Fibroblast of skin of right biceps (primary cell): Measurements from ENCODE around the gene PRKG2.
"Not testable (repeated sequence)": the region's sequence is repeated elsewhere in the genome, so short reads cannot be mapped to it uniquely, and the experiment has no call there.

Experiments
- DNase-seq: peaks from one replicate; pipeline ENCODE4 v3.0.0-alpha.2; 2013

PRKG2 gene

DNA sequence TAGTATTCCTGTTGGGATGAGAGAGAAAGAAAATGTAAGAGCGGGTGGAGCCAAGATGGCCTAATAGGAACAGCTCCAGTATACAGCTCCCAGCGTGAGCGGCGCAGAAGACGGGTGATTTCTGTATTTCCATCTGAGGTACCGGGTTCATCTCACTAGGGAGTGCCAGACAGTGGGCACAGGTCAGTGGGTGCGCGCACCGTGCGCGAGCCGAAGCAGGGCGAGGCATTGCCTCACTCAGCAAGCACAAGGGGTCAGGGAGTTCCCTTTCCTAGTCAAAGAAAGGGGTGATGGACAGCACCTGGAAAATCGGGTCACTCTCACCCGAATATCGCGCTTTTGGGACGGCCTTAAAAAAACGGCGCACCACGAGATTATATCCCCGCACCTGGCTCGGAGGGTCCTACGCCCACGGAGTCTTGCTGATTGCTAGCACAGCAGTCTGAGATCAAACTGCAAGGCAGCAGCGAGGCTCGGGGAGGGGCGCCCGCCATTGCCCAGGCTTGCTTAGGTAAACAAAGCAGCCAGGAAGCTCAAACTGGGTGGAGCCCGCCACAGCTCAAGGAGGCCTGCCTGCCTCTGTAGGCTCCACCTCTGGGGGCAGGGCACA lies 61.2 kb downstream of the PRKG2 start:
- not testable (repeated sequence) for DNase-seq

GRCh38 chr4:81152839-81153713 lies 61.9 kb downstream of the PRKG2 start:
- DNase-seq, result no peak

DNA sequence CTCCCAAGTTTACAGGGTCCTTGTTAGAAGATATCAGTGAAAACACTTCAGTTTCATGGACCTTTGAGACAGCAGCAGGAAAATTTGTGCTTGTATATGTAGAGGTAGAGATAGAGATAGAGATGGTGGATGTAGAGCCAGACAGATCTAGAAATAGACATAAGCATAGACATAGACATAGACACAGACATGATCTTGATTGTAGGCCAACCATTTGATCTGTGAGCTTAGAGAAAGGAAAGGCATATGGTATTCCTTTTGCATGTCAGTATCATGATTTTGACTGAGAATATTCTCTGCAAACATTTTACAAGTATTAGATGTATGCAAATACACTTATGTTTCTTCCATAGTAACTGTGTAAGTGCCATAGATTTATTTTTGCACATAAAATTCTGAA lies 65.0 kb downstream of the PRKG2 start:
- no peak for DNase-seq

- DNase-seq, result no peak
Measured at GRCh38 chr4:81148576-81148975, 66.4 kb downstream of the PRKG2 start.

GRCh38 chr4:81146466-81146865 lies 68.6 kb downstream of the PRKG2 start:
- DNase-seq, result no peak

DNA sequence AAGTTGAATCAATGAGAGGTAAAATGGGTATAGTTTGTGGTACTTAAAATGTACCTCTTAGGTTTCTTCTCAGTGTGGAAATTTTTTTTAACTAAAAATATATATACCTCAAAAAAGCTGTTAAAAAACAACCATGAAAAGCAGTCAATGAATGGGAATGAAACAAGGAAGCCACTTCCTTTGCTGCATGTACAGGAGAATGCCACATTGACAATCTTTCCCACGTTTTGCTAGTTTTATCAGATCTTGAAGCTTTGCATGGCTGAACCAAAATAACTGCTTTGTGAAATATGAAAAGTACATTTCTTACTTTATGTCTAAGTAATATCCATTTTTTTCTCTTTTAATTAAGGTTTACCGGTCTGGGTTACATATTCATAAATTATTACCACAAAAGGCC lies 71.8 kb downstream of the PRKG2 start:
- no peak for DNase-seq

GRCh38 chr4:81142744-81143143 lies 72.3 kb downstream of the PRKG2 start:
- DNase-seq, result peak; percentile 67

- no peak for DNase-seq
Measured at GRCh38 chr4:81137894-81138293, 77.1 kb downstream of the PRKG2 start.

DNA sequence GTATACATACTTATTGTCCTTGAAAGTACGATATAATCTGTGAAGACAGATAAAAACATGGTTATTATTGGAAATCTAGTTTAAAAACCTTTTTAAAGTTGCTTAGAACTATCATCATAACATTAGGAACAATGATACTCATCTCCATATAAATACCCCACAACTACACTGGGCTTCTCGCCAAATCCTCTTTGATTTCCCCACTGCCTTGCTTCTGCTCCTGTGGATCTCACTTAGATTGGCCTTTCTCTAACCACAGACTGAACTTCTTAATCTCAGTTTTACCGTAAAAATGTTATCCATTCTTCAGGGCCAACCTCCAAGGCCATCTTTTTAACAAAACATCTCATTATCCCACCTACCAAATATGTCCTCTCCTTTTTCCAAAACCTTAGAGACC lies 77.6 kb downstream of the PRKG2 start:
- peak; percentile 48 for DNase-seq

- DNase-seq, result peak; percentile 88
Measured at GRCh38 chr4:81136161-81136905, 78.7 kb downstream of the PRKG2 start.

DNA sequence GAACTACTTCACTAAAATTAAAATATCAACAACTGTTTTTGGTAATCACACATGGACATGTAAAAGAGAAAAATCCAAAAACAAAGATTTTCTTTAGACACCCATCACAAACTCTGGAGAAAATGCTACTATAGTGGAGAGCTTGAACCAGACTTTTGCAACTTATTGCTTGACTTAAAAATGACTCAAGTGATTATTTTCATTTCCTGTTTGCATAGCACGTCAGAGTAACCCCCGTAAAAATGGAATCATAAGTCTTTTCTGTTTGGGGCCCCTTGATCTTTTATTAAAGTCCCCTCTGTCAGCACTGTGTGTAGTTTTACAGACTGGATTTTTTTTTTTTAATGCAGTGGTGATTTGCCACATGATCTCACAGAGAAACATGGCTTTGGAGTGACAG lies 79.5 kb downstream of the PRKG2 start:
- peak; percentile 25 for DNase-seq

GRCh38 chr4:81131563-81131962 lies 83.5 kb downstream of the PRKG2 start:
- no peak for DNase-seq

GRCh38 chr4:81131066-81131465 lies 84.0 kb downstream of the PRKG2 start:
- DNase-seq, result no peak

- DNase-seq, result no peak
Measured at GRCh38 chr4:81130569-81130968, 84.5 kb downstream of the PRKG2 start.

DNA sequence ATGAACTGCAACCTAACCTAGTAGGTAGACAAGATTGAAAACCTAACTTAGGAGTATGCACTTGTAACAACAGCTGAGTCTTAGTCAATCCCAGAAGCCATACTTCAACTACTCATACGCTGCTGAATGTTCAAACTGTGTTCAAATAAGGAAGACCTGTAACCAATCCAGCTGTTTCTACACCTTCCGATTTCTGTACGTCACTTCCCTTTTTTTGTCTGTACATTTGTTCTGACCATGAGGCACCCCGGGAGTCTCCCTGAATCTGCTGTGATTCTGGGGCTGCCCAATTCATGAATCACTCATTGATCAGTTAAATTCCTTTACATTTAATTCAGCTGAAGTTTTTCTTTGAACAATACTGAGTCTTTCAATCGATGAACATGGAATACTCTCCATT lies 95.0 kb downstream of the PRKG2 start:
- no peak for DNase-seq

DNA sequence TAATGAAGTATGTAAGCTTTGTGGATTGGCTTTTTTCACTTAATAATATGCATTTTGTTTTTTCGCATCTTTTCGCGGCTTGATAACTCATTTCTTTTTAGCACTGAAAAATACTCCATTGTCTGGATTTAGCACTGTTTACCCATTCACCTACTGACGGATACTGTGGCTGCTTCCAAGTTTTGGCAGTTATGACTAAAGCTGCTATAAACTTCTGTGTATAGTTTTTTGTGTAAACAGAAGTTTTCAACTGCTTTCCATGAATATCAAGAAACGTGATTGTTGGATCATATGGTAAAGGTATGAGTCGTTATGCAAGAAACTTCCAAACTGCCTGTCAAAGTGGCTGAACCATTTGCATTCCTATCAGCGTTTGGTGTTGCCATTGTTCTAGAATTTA lies 96.9 kb downstream of the PRKG2 start:
- DNase-seq, result no peak

GRCh38 chr4:81116566-81116965 lies 98.5 kb downstream of the PRKG2 start:
- DNase-seq, result peak; percentile 12

DNA sequence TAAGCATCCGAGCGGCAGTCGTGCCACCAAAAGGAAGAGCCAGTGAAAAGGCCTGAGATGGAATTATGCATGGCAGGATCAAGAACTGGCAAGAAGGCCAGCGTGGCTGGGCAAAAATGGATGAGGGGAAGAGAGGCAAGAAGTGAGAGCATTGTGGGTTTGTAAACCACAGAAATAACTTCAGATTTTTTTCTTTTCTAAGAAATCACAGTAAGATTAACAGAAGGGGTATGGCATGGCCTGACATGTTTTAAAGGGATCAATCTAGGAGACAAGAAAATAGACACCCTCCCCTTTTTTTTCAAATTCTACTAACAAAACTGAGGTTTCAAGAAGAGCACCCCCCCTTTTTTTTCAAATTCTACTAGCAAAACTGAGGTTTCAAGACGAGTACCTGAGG lies 102.0 kb downstream of the PRKG2 start:
- DNase-seq, result no peak

DNA sequence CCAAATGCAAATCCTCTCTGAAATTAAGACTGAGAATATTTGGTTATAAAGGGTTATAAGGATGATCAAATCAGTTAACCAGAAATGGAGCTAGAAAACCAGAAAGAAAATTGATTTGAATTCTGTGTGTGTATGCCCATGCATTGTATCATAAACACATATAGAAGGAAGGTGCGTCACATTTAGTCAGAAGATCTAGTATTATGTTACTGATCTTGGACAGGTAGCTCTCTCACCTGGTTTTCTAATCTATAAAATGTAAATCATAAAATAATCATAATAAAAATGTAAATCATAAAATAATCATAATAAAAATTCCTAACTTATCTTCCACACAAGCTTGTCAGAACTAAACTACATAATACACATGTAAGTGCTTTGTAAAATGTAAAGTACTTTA lies 105.7 kb downstream of the PRKG2 start:
- DNase-seq, result no peak

DNA sequence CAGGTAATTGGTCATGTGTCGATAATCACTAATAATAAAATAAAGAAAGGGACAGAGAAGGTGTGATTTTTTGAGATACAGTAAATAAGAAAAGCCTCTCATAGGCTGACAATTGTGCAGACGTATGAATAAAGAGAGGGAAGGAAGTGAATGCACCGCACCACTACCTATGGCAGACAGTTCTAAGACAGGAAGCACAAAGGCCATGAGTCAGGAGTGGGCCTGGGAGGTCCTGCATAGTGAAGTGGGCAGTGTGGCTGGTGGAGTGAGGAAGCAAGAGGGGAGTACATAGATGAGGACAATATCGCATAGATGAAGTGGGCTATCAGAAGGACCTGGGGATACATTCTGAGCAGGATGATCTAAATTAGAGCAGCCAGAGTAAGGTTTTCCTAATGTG lies 108.9 kb downstream of the PRKG2 start:
- no peak for DNase-seq

DNA sequence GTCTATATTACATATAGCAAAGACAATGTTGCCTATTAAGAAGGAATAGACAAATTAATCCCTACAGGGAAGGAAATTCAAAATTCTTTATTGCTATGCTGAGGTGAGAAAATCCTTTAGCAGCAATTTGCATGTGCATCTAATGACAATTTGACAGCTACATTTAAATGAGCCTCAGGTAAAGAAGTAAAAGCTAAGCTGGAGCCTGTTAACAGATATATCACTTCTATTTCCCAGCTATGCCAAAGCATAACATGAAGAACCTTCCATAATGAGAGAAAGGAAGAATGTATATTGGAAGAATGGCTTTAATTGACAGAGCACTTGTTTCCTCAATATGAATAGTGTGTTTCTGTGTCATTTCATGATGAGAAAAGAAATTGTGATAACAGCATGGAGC lies 112.9 kb downstream of the PRKG2 start:
- DNase-seq, result no peak

DNA sequence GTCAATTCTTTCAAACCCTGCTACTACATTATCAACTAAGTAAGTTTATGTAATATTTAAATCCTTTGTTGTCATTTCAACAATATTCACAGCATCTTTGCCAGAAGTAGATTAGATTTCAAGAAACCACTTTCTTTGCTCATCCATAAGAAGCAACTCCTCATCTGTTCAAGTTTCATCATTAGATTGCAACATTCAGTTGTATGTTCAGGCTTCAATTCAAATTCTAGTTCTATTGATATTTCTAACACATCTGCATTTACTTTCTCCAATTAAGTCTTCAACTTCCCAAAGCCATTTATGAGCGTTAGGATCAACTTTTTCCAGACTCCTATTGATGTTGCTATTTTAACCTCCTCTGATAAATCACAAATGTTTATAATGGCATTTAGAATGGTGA lies 118.5 kb downstream of the PRKG2 start:
- no peak for DNase-seq

GRCh38 chr4:81095389-81095788 lies 119.6 kb downstream of the PRKG2 start:
- no peak for DNase-seq
